HepG2 (cell line): ENCODE data around the gene AUTS2. TPM values are rescaled to one million over a fixed set of nuclear protein-coding genes. Genes with fewer than 3 reads are reported as not detected.

Experiments used
- CBX1 ChIP-seq: IDR thresholded peaks from one replicate; pipeline ENCODE4 v1.6.1; 2016; ENCODE audit warnings: antibody characterized with exemption, low read depth
- EHMT2 ChIP-seq: fragments of 200-600 bp; sonication (generic); IDR thresholded peaks from 2 replicates; pipeline ENCODE4 v1.7.0; 2017; ENCODE audit warnings: antibody characterized with exemption, low read depth, low read length, borderline replicate concordance
- GATA4 ChIP-seq: sonication (generic); IDR thresholded peaks from 2 replicates; pipeline ENCODE4 v1.6.1; 2016; ENCODE audit warnings: antibody characterized with exemption, low read depth, borderline replicate concordance
- ZSCAN22 ChIP-seq: sonication (generic); formaldehyde crosslinking; IDR thresholded peaks from 2 replicates; pipeline ENCODE4 v1.4.0; 2020; ENCODE audit warnings: mild to moderate bottlenecking, missing genetic modification reagents
- polyA plus RNA-seq, 8 experiments: library from polyadenylated mRNA; depleted of rRNA in 3 of 8; stranded (reverse) in 7 of 8; unstranded in 1 of 8; fragments of >200 nt; fragmentation: Illumina TruSeq in 4 of 8; extraction: Trizol in 4 of 8; gene quantifications; 2 replicates each; pipeline versions ENCODE4 v1.2.1 to v1.2.3, GENCODE V29; 2011 to 2016; ENCODE audit warnings: low read depth in 4 of 8, missing spikeins in 1 of 8, mixed read lengths in 1 of 8; ENCODE audit not compliant: insufficient read depth in 1 of 8
- total RNA-seq, 5 experiments: library from RNA; depleted of rRNA; stranded (reverse); fragments of >200 nt; fragmentation: Illumina TruSeq; extraction: Trizol; gene quantifications; 2 replicates each; pipeline ENCODE4 v1.2.3, GENCODE V29; 2016; ENCODE audit warnings: low read depth in 1 of 5
- TF ChIP-seq, protein P1 (sequence below): sonication (generic); formaldehyde crosslinking; IDR thresholded peaks from 2 replicates; pipeline ENCODE4 v1.5.0; 2020; ENCODE audit warnings: missing genetic modification reagents, mild to moderate bottlenecking, borderline replicate concordance
- TF ChIP-seq, protein P2 (sequence below): sonication (generic); formaldehyde crosslinking; IDR thresholded peaks from 2 replicates; pipeline ENCODE4 v1.5.0; 2020; ENCODE audit warnings: missing genetic modification reagents
- TF ChIP-seq, protein P3 (sequence below): sonication (generic); formaldehyde crosslinking; IDR thresholded peaks from 2 replicates; pipeline ENCODE4 v1.5.1; 2020; ENCODE audit warnings: missing genetic modification reagents, mild to moderate bottlenecking, borderline replicate concordance

Gene AUTS2
- total and polyA plus RNA-seq, 2 of the 13 experiments (the other 11 are each of a cell fraction or from before 2014, with no cell fraction given) = 0.38 TPM; not detected in 1

DNA sequence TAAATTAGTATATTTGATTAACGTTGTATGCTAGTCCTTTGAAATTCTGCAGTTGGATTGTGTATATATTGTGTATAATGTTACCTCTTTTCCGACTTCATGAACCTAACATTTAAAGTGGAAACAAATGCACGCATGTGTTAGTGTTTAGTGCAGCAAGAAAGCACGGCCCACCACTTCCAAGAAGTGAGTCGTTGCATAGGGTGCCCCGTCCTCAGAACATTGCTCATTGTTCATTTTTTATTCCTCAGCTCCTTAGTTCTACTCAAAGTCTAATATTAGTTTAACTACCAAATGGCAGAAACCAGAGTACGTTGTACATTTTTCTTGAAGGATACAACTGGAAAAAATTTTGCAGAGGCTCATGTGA, 407.6 kb downstream of the AUTS2 start (continued):
- TF ChIP-seq, protein P1, sequence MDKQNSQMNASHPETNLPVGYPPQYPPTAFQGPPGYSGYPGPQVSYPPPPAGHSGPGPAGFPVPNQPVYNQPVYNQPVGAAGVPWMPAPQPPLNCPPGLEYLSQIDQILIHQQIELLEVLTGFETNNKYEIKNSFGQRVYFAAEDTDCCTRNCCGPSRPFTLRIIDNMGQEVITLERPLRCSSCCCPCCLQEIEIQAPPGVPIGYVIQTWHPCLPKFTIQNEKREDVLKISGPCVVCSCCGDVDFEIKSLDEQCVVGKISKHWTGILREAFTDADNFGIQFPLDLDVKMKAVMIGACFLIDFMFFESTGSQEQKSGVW (CRISPR knock-in tag) = no peak
- no peak for TF ChIP-seq GATA4
- TF ChIP-seq EHMT2 = no peak
- TF ChIP-seq, protein P2, sequence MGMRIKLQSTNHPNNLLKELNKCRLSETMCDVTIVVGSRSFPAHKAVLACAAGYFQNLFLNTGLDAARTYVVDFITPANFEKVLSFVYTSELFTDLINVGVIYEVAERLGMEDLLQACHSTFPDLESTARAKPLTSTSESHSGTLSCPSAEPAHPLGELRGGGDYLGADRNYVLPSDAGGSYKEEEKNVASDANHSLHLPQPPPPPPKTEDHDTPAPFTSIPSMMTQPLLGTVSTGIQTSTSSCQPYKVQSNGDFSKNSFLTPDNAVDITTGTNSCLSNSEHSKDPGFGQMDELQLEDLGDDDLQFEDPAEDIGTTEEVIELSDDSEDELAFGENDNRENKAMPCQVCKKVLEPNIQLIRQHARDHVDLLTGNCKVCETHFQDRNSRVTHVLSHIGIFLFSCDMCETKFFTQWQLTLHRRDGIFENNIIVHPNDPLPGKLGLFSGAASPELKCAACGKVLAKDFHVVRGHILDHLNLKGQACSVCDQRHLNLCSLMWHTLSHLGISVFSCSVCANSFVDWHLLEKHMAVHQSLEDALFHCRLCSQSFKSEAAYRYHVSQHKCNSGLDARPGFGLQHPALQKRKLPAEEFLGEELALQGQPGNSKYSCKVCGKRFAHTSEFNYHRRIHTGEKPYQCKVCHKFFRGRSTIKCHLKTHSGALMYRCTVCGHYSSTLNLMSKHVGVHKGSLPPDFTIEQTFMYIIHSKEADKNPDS (CRISPR knock-in tag) = no peak
- TF ChIP-seq ZSCAN22 = no peak
- TF ChIP-seq, protein P3, sequence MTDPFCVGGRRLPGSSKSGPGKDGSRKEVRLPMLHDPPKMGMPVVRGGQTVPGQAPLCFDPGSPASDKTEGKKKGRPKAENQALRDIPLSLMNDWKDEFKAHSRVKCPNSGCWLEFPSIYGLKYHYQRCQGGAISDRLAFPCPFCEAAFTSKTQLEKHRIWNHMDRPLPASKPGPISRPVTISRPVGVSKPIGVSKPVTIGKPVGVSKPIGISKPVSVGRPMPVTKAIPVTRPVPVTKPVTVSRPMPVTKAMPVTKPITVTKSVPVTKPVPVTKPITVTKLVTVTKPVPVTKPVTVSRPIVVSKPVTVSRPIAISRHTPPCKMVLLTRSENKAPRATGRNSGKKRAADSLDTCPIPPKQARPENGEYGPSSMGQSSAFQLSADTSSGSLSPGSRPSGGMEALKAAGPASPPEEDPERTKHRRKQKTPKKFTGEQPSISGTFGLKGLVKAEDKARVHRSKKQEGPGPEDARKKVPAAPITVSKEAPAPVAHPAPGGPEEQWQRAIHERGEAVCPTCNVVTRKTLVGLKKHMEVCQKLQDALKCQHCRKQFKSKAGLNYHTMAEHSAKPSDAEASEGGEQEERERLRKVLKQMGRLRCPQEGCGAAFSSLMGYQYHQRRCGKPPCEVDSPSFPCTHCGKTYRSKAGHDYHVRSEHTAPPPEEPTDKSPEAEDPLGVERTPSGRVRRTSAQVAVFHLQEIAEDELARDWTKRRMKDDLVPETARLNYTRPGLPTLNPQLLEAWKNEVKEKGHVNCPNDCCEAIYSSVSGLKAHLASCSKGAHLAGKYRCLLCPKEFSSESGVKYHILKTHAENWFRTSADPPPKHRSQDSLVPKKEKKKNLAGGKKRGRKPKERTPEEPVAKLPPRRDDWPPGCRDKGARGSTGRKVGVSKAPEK (CRISPR knock-in tag) = no peak
- TF ChIP-seq CBX1 = no peak
